22Rv1 (cell line): ENCODE results near the gene KCNAB1.

Source experiments
- H3K27ac ChIP-seq: fragments of 450-650 bp; 2 replicates; pipeline ENCODE4 v1.5.1; 2017
- ZFX ChIP-seq: fragments of 450-650 bp; IDR thresholded peaks from 2 replicates; pipeline ENCODE4 v1.6.1; 2017; ENCODE audit warnings: antibody characterized with exemption, borderline replicate concordance
- TF ChIP-seq, protein P1 (sequence below): fragments of 450-650 bp; IDR thresholded peaks from 2 replicates; pipeline ENCODE4 v1.5.1; 2017; ENCODE audit warnings: mild to moderate bottlenecking

KCNAB1 gene

GRCh38 chr3:156311431-156311830 is 191.1 kb downstream of the KCNAB1 start:
- no peak overlapping the region for H3K27ac ChIP-seq

DNA sequence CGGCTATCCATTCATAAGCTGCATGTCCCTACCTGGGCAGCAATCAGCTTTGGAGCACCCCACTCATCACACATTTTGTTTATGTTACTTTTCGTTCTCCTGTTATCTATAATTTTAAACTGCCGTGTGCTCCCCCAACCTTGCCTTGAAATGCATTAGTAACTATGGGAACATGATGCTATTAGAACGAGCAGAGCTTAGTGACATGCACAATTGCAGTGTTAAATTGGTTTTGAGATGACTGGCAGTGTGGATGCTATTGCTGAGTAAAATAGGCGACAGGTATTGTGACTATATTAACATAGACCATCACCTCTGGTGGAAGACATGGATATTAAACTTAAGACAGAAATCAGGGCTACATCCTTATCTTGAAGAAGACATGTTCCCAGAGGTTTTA is 191.6 kb downstream of the KCNAB1 start:
- H3K27ac ChIP-seq = no peak overlapping the region
- no peak for TF ChIP-seq ZFX
- TF ChIP-seq, protein P1, sequence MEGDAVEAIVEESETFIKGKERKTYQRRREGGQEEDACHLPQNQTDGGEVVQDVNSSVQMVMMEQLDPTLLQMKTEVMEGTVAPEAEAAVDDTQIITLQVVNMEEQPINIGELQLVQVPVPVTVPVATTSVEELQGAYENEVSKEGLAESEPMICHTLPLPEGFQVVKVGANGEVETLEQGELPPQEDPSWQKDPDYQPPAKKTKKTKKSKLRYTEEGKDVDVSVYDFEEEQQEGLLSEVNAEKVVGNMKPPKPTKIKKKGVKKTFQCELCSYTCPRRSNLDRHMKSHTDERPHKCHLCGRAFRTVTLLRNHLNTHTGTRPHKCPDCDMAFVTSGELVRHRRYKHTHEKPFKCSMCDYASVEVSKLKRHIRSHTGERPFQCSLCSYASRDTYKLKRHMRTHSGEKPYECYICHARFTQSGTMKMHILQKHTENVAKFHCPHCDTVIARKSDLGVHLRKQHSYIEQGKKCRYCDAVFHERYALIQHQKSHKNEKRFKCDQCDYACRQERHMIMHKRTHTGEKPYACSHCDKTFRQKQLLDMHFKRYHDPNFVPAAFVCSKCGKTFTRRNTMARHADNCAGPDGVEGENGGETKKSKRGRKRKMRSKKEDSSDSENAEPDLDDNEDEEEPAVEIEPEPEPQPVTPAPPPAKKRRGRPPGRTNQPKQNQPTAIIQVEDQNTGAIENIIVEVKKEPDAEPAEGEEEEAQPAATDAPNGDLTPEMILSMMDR = no peak

More at GRCh38 chr3:156311431-156311830, 191.1 kb downstream of the KCNAB1 start:
- TF ChIP-seq ZFX = no peak
- TF ChIP-seq, protein P1 = no peak

GRCh38 chr3:156316076-156316475 is 195.7 kb downstream of the KCNAB1 start:
- TF ChIP-seq ZFX = no peak
- TF ChIP-seq, protein P1 = no peak
- H3K27ac ChIP-seq = no peak overlapping the region

DNA sequence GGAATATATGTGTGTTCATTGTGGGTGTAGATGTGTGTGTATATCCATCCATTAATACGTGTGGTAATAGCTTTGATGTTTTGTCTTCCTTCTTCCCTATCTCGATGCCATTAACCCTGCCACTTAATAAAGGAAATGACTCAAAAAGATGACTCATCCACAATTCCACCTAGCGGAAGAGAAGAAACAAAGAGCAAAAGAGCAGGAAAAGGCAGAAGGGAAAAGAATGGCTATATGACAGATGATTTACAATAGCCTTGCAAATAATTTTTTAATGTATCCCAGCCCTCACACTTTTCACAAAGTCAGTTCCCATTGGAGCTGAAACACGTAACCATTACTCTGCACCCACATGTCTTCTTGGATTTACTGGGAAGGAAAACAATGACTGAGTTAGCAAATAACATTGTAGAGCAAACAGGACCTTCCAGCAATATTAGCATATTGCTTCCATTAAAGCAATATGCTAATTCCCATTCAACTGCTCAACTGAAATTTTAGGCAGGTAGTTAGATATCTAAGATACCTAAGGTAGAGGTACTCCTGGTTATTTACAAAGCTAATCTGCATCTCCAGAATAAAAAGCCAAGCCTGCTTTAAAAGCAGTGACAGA is 197.2 kb downstream of the KCNAB1 start:
- TF ChIP-seq, protein P1 = no peak
- TF ChIP-seq ZFX = no peak
- H3K27ac ChIP-seq = no peak overlapping the region

GRCh38 chr3:156321945-156322344 is 201.6 kb downstream of the KCNAB1 start:
- TF ChIP-seq, protein P1 = no peak
- no peak for TF ChIP-seq ZFX
- no peak overlapping the region for H3K27ac ChIP-seq

DNA sequence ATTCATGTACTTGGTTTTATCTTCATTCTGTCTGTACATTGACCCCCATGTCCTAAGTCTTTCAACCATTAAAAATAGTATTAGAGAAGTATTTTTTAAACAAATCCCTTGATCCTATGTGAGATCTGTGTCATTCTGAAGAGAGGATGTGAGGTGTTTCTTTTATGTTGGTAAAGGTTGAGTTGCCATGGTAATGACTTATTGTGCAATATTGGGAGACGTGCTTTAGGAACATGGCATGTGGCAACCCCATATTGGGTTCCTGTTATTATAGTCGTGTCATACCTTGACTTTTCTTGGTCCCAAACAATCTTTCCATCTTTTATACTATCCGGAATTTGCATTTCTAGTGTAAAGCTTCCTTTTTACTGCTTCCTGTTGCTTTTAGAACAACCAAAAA is 203.1 kb downstream of the KCNAB1 start:
- H3K27ac ChIP-seq = no peak overlapping the region
- no peak for TF ChIP-seq ZFX
- TF ChIP-seq, protein P1 = no peak

DNA sequence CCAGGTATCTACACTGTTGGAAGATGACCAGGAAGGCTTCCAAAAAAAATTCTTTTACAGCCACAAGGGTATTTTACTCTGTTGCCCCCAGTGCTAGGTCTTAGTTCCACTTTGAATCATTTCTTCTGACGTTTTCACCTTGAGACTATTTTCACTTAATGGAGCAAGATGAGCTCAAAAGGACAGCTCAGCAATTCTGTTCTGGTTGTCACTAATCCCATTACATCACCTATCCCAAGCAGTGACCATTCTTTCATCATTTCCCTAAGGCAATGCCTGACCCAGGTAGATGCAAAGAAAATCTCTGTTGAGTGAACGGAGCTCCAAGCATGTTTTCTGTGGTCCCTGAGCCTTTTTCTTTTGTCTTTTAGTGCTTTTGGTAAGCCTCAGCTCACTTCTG is 210.0 kb downstream of the KCNAB1 start:
- no peak overlapping the region for H3K27ac ChIP-seq
- TF ChIP-seq, protein P1 = no peak
- TF ChIP-seq ZFX = no peak
